Prostate gland (tissue), 2 donors: ENCODE data around the gene NIPSNAP3A.

Experiments used
- POLR2A ChIP-seq: fragments of 450-650 bp; IDR thresholded peaks from one replicate; pipeline ENCODE4 v1.6.1; 2016; ENCODE audit warnings: antibody characterized with exemption, mild to moderate bottlenecking
- TF ChIP-seq, protein P1 (sequence below), 4 experiments: fragments of 200-600 bp in 2 of 4; fragments of 450-650 bp in 2 of 4; sonication (generic) in 2 of 4; IDR thresholded peaks; 1 replicate in 3 of 4; 2 replicates in 1 of 4; pipeline ENCODE4 v1.5.1; 2016 to 2019; ENCODE audit warnings: antibody characterized with exemption in 4 of 4, mild to moderate bottlenecking in 2 of 4, moderate library complexity in 2 of 4

DNA sequence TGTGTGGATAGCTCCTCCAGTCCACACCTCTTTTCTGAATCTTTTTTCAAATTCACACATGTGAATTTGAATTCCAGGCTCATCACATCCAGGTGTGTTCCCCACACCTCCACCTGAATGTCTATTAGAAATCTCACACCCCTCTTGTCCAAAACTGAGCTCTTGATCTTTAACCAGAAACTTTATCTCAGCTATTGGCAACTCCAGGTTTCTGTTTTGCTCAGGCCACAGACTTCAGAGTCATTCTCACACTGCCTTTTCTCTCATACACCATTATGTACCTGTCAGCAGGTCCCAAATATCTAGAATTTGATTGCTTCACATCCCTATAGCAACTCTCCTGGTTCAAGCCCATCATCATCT, 28.1 kb downstream of the NIPSNAP3A start:
- TF ChIP-seq, protein P1, sequence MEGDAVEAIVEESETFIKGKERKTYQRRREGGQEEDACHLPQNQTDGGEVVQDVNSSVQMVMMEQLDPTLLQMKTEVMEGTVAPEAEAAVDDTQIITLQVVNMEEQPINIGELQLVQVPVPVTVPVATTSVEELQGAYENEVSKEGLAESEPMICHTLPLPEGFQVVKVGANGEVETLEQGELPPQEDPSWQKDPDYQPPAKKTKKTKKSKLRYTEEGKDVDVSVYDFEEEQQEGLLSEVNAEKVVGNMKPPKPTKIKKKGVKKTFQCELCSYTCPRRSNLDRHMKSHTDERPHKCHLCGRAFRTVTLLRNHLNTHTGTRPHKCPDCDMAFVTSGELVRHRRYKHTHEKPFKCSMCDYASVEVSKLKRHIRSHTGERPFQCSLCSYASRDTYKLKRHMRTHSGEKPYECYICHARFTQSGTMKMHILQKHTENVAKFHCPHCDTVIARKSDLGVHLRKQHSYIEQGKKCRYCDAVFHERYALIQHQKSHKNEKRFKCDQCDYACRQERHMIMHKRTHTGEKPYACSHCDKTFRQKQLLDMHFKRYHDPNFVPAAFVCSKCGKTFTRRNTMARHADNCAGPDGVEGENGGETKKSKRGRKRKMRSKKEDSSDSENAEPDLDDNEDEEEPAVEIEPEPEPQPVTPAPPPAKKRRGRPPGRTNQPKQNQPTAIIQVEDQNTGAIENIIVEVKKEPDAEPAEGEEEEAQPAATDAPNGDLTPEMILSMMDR (IDR thresholded peaks at IDR 0.05): no peak
- TF ChIP-seq POLR2A: no peak
